Ascending aorta (tissue), 2 donors: ENCODE data around the gene MARK4. TPM values are rescaled to one million over a fixed set of nuclear protein-coding genes. Genes with fewer than 3 reads are reported as not detected.

Source experiments
- DNase-seq, 2 donors: peaks; one replicate each; pipeline ENCODE4 v3.0.0-alpha.2; 2019; ENCODE audit warnings: low spot score in 2 of 2
- H3K27ac ChIP-seq, 2 donors: fragments of 200-600 bp; sonication (generic); one replicate each; pipeline ENCODE4 v1.5.1; 2016 to 2017; ENCODE audit warnings: mild to moderate bottlenecking in 1 of 2
- H3K27me3 ChIP-seq: fragments of 200-600 bp; sonication (generic); one replicate; pipeline ENCODE4 v1.5.1; 2017
- H3K36me3 ChIP-seq, 2 donors: fragments of 200-600 bp; sonication (generic); one replicate each; pipeline ENCODE4 v1.5.1; 2016
- H3K4me1 ChIP-seq, 2 donors: fragments of 200-600 bp; sonication (generic); one replicate each; pipeline ENCODE4 v1.5.1; 2016 to 2017; ENCODE audit warnings: mild to moderate bottlenecking in 1 of 2
- H3K4me3 ChIP-seq, 2 donors: fragments of 200-600 bp; sonication (generic); one replicate each; pipeline ENCODE4 v1.5.1; 2016 to 2017; ENCODE audit warnings: mild to moderate bottlenecking in 1 of 2
- H3K9me3 ChIP-seq, 2 donors: fragments of 200-600 bp; sonication (generic); one replicate each; pipeline ENCODE4 v1.5.1; 2016
- CTCF ChIP-seq, 3 experiments: fragments of 200-600 bp in 2 of 3; fragments of 450-650 bp in 1 of 3; sonication (generic) in 2 of 3; IDR thresholded peaks; one replicate each; pipeline ENCODE4 v1.5.1; 2016 to 2019; ENCODE audit warnings: antibody characterized with exemption in 3 of 3, mild to moderate bottlenecking in 1 of 3, moderate library complexity in 1 of 3
- intact Hi-C: fragments of 100-400 bp; cut with DNase I; formaldehyde crosslinking; loops from one replicate; pipeline ENCODE4 v1.15.1; 2023
- total RNA-seq: library from RNA; depleted of rRNA; stranded (reverse); fragments of >200 nt; gene quantifications from one replicate; pipeline ENCODE4 v1.1.0, GENCODE V29; 2016

Gene MARK4
- total RNA-seq, 1 donor from 2014 or later = 22.8 TPM

- no peak overlapping the region for H3K27ac ChIP-seq
- TF ChIP-seq CTCF (IDR thresholded peaks at IDR 0.05) = no peak
- H3K9me3 ChIP-seq = no peaks in the 10 kb centered on the region
- no peak for DNase-seq
- no peak overlapping the region for H3K4me3 ChIP-seq
- H3K27me3 ChIP-seq = no peaks in the 10 kb centered on the region
- intact Hi-C loops = no loop called here
- no peaks in the 10 kb centered on the region for H3K4me1 ChIP-seq
- H3K36me3 ChIP-seq = peaks cover 46 to 86% of the 10 kb centered on the region in 2 donors
Observed at GRCh38 chr19:45275370-45275971, 24.4 kb downstream of the MARK4 start.

- Histone ChIP-seq H3K36me3 (peaks cover 53 to 91% of the 10 kb centered on the region in 2 donors), H3K27me3 (no peaks in the 10 kb centered on the region), H3K4me3 (no peak overlapping the region), H3K9me3 (no peaks in the 10 kb centered on the region), H3K27ac (no peak overlapping the region), H3K4me1 (no peaks in the 10 kb centered on the region)
- no peak for DNase-seq
- no peak for TF ChIP-seq CTCF (IDR thresholded peaks at IDR 0.05)
- intact Hi-C loops = no loop called here
Observed at GRCh38 chr19:45276284-45276687, 25.2 kb downstream of the MARK4 start.

- no peaks in the 10 kb centered on the region for H3K4me1 ChIP-seq
- DNase-seq = no peak
- no peaks in the 10 kb centered on the region for H3K27me3 ChIP-seq
- peaks cover 45 to 84% of the 10 kb centered on the region in 2 donors for H3K36me3 ChIP-seq
- H3K4me3 ChIP-seq = no peak overlapping the region
- no peaks in the 10 kb centered on the region for H3K9me3 ChIP-seq
- H3K27ac ChIP-seq = no peak overlapping the region
- intact Hi-C loops = no loop called here
- TF ChIP-seq CTCF (IDR thresholded peaks at IDR 0.05) = no peak
Observed at GRCh38 chr19:45278087-45278486, 27.0 kb downstream of the MARK4 start.

DNA sequence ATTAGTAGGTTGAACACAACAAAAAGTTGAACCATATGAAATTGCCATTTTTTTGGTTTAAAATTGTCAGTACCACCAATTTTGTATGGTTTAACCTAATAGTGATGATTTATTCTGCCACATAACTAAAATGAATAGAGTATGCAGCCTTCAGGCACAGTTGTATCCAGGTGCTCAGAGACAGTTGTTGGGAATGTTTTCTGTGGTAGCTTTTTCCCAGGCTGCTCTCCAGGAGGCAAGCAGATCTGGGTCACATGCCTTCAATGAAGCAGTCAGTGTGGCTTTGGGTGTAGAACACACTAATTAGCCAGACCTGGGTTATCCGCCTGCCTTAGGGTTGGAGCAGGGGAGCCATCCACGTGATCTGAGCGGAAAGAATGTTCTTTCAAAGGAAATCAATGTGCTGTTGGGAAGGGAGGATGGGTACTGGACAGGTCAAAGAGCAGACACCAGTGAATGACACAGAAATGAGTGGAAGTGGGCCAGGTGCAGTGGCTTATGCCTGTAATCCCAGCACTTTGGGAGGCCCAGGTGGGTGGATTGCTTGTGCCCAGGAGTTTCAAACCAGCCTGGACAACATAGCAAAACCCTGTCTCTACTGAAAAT, 28.6 kb downstream of the MARK4 start:
- Histone ChIP-seq H3K27me3 (no peaks in the 10 kb centered on the region), H3K27ac (no peak overlapping the region), H3K4me1 (no peaks in the 10 kb centered on the region), H3K9me3 (no peaks in the 10 kb centered on the region), H3K4me3 (no peak overlapping the region), H3K36me3 (peaks cover 41 to 87% of the 10 kb centered on the region in 2 donors)
- intact Hi-C loops = no loop called here
- DNase-seq = no peak
- TF ChIP-seq CTCF (IDR thresholded peaks at IDR 0.05) = no peak

- Histone ChIP-seq H3K9me3 (no peaks in the 10 kb centered on the region), H3K36me3 (peaks cover 39 to 89% of the 10 kb centered on the region in 2 donors), H3K4me1 (no peaks in the 10 kb centered on the region), H3K27ac (no peak overlapping the region), H3K27me3 (no peaks in the 10 kb centered on the region), H3K4me3 (no peak overlapping the region)
- TF ChIP-seq CTCF (IDR thresholded peaks at IDR 0.05) = no peak
- no peak for DNase-seq
- intact Hi-C loops = no loop called here
Observed at GRCh38 chr19:45280471-45280961, 29.4 kb downstream of the MARK4 start.
